ENCODE measurements around the gene TSPAN5. TPM values are rescaled to one million over a fixed set of nuclear protein-coding genes. Genes with fewer than 3 reads are reported as not detected.
"Not testable (repeated sequence)": the region's sequence is repeated elsewhere in the genome, so short reads cannot be mapped to it uniquely, and the experiment has no call there.

TSPAN5 gene
- polyA plus RNA-seq, 2 donors = 8.8 to 9.8 TPM

DNA sequence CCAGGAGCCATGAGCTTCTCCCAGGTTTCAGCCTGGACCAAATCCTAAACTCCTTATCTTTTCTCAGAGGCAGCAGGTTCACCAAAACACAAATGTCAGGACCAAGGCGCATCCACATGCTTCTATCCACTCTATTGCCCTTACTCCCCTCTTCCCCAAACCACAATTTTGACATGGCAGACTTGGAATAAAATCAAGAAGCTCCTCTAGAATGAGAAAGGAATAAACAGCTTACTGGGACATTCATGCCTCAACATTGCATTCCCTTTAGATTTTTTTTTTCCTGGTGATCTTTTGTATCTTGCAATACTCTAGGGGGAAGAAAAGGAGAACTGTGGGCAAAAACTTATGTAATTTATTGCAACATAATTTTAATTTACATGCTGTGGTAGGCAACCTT lies 119.1 kb downstream of the TSPAN5 start:
- H3K36me3 ChIP-seq (ENCODE audit: control insufficient read depth in 2 of 2, insufficient read depth in 2 of 2, low read length in 1 of 2) = no peaks in the 10 kb centered on the region
- H3K27me3 ChIP-seq (ENCODE audit: control insufficient read depth in 1 of 2, insufficient read depth in 2 of 2, low read length in 2 of 2) = no peaks in the 10 kb centered on the region
- no peak overlapping the region for H3K4me3 ChIP-seq (ENCODE audit: low read depth in 1 of 2, low read length in 2 of 2)
- H3K27ac ChIP-seq (ENCODE audit: low read depth in 2 of 2, low read length in 1 of 2) = no peak overlapping the region
- no peaks in the 10 kb centered on the region for H3K9me3 ChIP-seq (ENCODE audit: control insufficient read depth in 2 of 2, insufficient read depth in 1 of 2, low read depth in 1 of 2, low read length in 1 of 2)
- WGBS, 2 donors = 94 to 99% methylated on average over 1 of the region's 1 CpG
- H3K4me1 ChIP-seq (ENCODE audit: control insufficient read depth in 2 of 2, insufficient read depth in 2 of 2, low read length in 1 of 2) = peaks cover 0 to 2% of the 10 kb centered on the region in 2 donors

DNA sequence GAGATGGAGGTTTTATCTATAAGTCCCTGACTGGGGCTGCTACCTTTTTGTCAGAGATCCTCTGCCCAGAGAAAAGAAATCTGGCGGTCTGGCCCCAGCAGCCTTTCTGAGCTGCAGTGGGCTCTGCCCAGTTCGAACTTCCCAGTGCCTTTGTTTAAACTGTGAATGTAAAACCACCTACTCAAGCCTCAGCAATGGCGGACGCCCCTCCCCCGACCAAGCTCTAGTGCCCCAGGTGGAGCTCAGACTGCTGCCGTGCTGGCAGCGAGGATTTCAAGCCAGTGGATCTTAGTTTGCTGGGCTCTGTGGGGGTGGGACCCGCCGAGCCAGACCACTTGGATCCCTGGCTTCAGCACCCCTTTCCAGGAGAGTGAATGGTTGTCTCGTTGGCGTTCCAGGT lies 121.8 kb downstream of the TSPAN5 start:
- Histone ChIP-seq H3K4me1 (ENCODE audit: control insufficient read depth in 2 of 2, insufficient read depth in 2 of 2, low read length in 1 of 2) (peaks cover 0 to 2% of the 10 kb centered on the region in 2 donors), H3K36me3 (ENCODE audit: control insufficient read depth in 2 of 2, insufficient read depth in 2 of 2, low read length in 1 of 2) (no peaks in the 10 kb centered on the region), H3K27ac (ENCODE audit: low read depth in 2 of 2, low read length in 1 of 2) (no peak overlapping the region), H3K4me3 (ENCODE audit: low read depth in 1 of 2, low read length in 2 of 2) (no peak overlapping the region), H3K27me3 (ENCODE audit: control insufficient read depth in 1 of 2, insufficient read depth in 2 of 2, low read length in 2 of 2) (no peaks in the 10 kb centered on the region), H3K9me3 (ENCODE audit: control insufficient read depth in 2 of 2, insufficient read depth in 1 of 2, low read depth in 1 of 2, low read length in 1 of 2) (no peaks in the 10 kb centered on the region)
- 96% methylated on average over 11 of the region's 11 CpGs for WGBS, 2 donors

DNA sequence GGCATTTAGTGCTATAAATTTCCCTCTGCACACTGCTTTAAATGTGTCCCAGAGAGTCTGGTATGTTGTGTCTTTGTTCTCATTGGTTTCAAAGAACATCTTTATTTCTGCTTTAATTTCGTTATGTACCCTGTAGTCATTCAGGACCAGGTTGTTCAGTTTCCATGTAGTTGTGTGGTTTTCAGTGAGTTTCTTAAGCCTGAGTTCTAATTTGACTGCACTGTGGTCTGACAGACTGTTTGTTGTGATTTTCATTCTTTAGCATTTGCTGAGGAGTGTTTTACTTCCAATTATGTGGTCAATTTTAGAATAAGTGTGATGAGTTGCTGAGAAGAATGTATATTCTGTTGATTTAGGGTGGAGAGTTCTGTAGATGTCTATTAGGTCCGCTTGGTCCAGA lies 124.3 kb downstream of the TSPAN5 start:
- H3K4me1 ChIP-seq (ENCODE audit: control insufficient read depth in 2 of 2, insufficient read depth in 2 of 2, low read length in 1 of 2); H3K4me3 ChIP-seq (ENCODE audit: low read depth in 1 of 2, low read length in 2 of 2); H3K27me3 ChIP-seq (ENCODE audit: control insufficient read depth in 1 of 2, insufficient read depth in 2 of 2, low read length in 2 of 2); H3K27ac ChIP-seq (ENCODE audit: low read depth in 2 of 2, low read length in 1 of 2); H3K36me3 ChIP-seq (ENCODE audit: control insufficient read depth in 2 of 2, insufficient read depth in 2 of 2, low read length in 1 of 2); H3K9me3 ChIP-seq (ENCODE audit: control insufficient read depth in 2 of 2, insufficient read depth in 1 of 2, low read depth in 1 of 2, low read length in 1 of 2): not testable (repeated sequence)
- WGBS, 2 donors = 87 to 90% methylated on average over 2 of the region's 2 CpGs

DNA sequence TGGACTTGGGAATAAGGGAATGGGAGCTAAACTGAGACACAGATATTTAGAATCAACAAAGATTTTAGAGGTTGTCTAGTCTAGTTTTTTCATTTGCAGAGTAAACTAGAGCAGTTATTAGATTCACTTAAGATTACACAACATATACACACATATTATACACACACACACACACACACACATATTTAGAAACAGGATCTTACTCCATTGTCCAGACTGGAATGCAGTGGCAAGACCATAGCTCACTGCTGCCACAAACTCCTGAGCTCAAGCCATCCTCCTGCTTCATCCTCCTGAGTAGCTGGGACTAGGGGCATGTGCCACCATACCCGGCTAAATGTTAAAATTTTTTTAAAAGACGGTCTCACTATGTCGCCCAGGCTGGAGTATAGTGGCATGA lies 127.8 kb downstream of the TSPAN5 start:
- Histone ChIP-seq H3K4me3 (ENCODE audit: low read depth in 1 of 2, low read length in 2 of 2) (no peak overlapping the region), H3K4me1 (ENCODE audit: control insufficient read depth in 2 of 2, insufficient read depth in 2 of 2, low read length in 1 of 2) (no peaks in the 10 kb centered on the region), H3K27ac (ENCODE audit: low read depth in 2 of 2, low read length in 1 of 2) (no peak overlapping the region), H3K27me3 (ENCODE audit: control insufficient read depth in 1 of 2, insufficient read depth in 2 of 2, low read length in 2 of 2) (no peaks in the 10 kb centered on the region), H3K9me3 (ENCODE audit: control insufficient read depth in 2 of 2, insufficient read depth in 1 of 2, low read depth in 1 of 2, low read length in 1 of 2) (no peaks in the 10 kb centered on the region), H3K36me3 (ENCODE audit: control insufficient read depth in 2 of 2, insufficient read depth in 2 of 2, low read length in 1 of 2) (no peaks in the 10 kb centered on the region)
- 98 to 99% methylated on average over 3 of the region's 3 CpGs for WGBS, 2 donors

DNA sequence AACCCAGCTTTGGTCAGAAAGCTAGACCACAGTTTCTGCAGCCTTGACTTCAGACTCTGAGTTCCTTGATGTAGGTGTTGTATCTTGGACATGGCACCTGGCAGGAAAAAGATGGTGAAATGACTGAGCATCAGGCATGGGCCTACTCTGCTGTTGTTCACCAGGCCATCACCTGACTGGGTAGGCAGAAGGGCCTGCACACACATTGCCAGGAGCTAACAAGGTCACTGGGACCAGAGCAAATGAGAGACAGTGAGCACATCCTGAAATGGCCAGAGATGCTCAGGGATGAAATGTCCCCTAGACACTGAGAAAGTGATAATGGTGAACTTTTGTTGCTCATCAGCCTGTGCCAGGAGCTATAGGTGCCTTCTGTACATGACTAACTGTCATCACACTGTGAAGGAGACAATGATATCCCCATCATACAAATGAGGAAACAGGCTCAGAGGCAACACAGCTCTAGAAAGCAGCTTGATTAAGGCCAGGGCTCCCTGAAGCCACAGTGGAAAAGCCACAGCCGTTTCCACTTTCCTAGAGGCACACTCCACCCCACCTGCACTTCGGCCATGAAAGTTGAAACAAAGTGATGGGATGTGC lies 128.3 kb downstream of the TSPAN5 start:
- no peaks in the 10 kb centered on the region for H3K27me3 ChIP-seq (ENCODE audit: control insufficient read depth in 1 of 2, insufficient read depth in 2 of 2, low read length in 2 of 2)
- no peaks in the 10 kb centered on the region for H3K9me3 ChIP-seq (ENCODE audit: control insufficient read depth in 2 of 2, insufficient read depth in 1 of 2, low read depth in 1 of 2, low read length in 1 of 2)
- H3K36me3 ChIP-seq (ENCODE audit: control insufficient read depth in 2 of 2, insufficient read depth in 2 of 2, low read length in 1 of 2) = no peaks in the 10 kb centered on the region
- no peak overlapping the region for H3K27ac ChIP-seq (ENCODE audit: low read depth in 2 of 2, low read length in 1 of 2)
- H3K4me3 ChIP-seq (ENCODE audit: low read depth in 1 of 2, low read length in 2 of 2) = no peak overlapping the region
- H3K4me1 ChIP-seq (ENCODE audit: control insufficient read depth in 2 of 2, insufficient read depth in 2 of 2, low read length in 1 of 2) = no peaks in the 10 kb centered on the region
- 83 to 85% methylated on average over 2 of the region's 2 CpGs for WGBS, 2 donors

DNA sequence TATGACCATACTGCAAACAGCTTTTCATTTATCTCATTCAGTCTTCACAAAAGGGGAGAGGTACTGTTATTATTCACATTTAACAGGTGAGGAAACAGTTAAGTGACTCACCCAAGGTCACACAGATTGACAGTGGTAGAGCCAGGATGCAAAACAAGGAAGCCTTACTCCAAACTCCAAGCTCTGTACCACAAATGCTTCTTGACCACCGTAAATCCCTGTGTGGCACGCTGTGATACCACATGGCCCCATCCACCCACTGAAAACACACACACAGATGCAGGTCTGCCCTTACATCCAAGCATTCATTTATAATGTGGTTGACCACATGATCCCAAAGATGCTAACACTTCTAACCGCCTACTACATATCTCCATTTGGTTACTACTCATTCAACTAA lies 129.5 kb downstream of the TSPAN5 start:
- Histone ChIP-seq H3K36me3 (ENCODE audit: control insufficient read depth in 2 of 2, insufficient read depth in 2 of 2, low read length in 1 of 2) (no peaks in the 10 kb centered on the region), H3K9me3 (ENCODE audit: control insufficient read depth in 2 of 2, insufficient read depth in 1 of 2, low read depth in 1 of 2, low read length in 1 of 2) (no peaks in the 10 kb centered on the region), H3K27me3 (ENCODE audit: control insufficient read depth in 1 of 2, insufficient read depth in 2 of 2, low read length in 2 of 2) (no peaks in the 10 kb centered on the region), H3K27ac (ENCODE audit: low read depth in 2 of 2, low read length in 1 of 2) (no peak overlapping the region), H3K4me1 (ENCODE audit: control insufficient read depth in 2 of 2, insufficient read depth in 2 of 2, low read length in 1 of 2) (no peaks in the 10 kb centered on the region), H3K4me3 (ENCODE audit: low read depth in 1 of 2, low read length in 2 of 2) (no peak overlapping the region)
- WGBS, 2 donors = 90 to 93% methylated on average over 3 of the region's 3 CpGs

DNA sequence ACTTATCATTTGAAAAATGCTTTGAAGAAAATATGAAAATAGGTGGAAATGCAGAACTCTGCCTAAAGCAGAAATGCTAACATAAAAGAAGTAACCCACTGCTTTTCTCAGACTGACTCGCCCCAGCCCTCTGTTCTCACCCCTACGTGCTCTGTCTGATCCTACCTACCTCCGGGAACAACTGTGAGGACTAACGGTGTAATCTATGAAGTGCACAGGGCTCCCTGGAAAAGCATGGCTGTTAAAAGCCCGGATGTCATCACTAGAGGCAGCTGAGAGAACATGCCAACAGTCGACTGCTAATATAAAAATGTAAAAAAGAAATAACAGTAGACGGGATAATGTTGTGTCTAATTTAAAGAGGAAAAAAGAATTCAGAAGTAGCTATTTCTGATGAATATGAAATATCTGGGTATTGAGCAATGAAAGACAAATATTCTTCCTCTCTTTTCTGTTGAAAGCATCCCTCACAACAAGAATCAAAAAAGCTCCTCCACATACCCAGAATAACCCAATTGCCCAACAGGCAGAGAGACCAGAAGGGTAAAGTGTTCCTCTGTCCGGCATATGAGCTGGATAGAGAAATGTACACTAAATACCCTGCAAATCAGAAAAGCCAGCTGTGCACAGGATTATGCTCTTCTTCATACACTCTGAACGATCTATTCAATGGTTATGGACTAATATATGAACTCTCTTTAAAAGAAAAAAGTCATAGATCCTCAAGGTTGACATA lies 130.7 kb downstream of the TSPAN5 start:
- 83 to 84% methylated on average over 9 of the region's 9 CpGs for WGBS, 2 donors
- Histone ChIP-seq H3K27me3 (ENCODE audit: control insufficient read depth in 1 of 2, insufficient read depth in 2 of 2, low read length in 2 of 2) (no peaks in the 10 kb centered on the region), H3K4me1 (ENCODE audit: control insufficient read depth in 2 of 2, insufficient read depth in 2 of 2, low read length in 1 of 2) (no peaks in the 10 kb centered on the region), H3K27ac (ENCODE audit: low read depth in 2 of 2, low read length in 1 of 2) (no peak overlapping the region), H3K36me3 (ENCODE audit: control insufficient read depth in 2 of 2, insufficient read depth in 2 of 2, low read length in 1 of 2) (no peaks in the 10 kb centered on the region), H3K4me3 (ENCODE audit: low read depth in 1 of 2, low read length in 2 of 2) (no peak overlapping the region), H3K9me3 (ENCODE audit: control insufficient read depth in 2 of 2, insufficient read depth in 1 of 2, low read depth in 1 of 2, low read length in 1 of 2) (no peaks in the 10 kb centered on the region)

DNA sequence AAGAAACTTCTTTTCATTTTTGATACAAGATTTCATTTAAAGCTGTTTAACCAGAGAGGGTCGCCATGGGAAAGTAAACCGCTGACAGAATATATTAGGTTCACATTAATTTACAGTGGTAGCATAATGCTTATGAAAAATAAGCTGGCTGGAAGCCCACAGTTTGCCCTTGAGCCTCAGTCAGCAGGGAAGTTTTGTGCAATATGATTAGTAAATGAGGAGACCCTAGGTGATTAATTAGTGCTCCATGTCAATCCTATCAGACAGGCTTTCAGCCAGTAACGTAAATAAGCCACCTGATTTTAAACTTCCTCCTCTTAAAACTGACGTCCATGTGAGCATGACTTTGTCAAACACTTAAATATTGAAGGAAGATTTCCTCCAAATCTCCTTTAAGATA lies 134.2 kb downstream of the TSPAN5 start:
- Histone ChIP-seq H3K27me3 (ENCODE audit: control insufficient read depth in 1 of 2, insufficient read depth in 2 of 2, low read length in 2 of 2) (no peaks in the 10 kb centered on the region), H3K4me3 (ENCODE audit: low read depth in 1 of 2, low read length in 2 of 2) (no peak overlapping the region), H3K4me1 (ENCODE audit: control insufficient read depth in 2 of 2, insufficient read depth in 2 of 2, low read length in 1 of 2) (no peaks in the 10 kb centered on the region), H3K9me3 (ENCODE audit: control insufficient read depth in 2 of 2, insufficient read depth in 1 of 2, low read depth in 1 of 2, low read length in 1 of 2) (no peaks in the 10 kb centered on the region), H3K27ac (ENCODE audit: low read depth in 2 of 2, low read length in 1 of 2) (no peak overlapping the region), H3K36me3 (ENCODE audit: control insufficient read depth in 2 of 2, insufficient read depth in 2 of 2, low read length in 1 of 2) (no peaks in the 10 kb centered on the region)
- WGBS, 2 donors = 66 to 72% methylated on average over 4 of the region's 4 CpGs

DNA sequence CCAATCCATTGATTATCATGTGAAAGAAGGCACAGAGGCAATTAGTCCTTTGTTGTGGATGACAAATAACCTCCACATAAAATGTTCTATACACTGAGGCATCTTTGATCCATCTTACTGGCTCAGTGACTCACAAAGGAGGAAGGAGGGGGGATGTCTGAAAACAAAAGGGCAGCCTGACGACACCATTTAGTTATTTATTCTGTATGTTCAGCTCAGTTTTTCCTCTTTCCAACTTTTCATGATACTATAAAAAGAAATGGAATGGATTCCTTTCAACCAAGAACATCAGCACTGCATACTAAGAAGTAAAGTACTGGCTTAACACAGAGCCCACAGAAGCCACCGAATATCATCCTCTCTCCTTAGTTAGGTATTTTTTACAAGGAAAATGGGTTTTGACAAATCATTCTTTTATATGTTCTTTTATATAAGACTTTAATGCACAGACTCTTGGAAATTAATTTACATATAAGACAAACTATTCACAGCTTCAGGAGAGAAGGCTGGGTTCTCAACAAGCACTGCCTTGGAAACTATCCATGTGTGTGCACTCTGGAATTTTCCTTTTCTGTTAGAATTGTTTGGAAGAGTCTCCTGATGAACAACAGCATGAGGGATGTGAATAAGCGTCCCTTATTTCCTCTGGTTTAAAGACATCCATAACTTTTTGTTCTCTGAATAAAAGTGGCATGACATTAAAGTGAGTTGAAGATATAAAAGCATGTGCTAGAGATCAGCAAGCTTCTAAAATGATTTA lies 135.6 kb downstream of the TSPAN5 start:
- Histone ChIP-seq H3K4me1 (ENCODE audit: control insufficient read depth in 2 of 2, insufficient read depth in 2 of 2, low read length in 1 of 2) (no peaks in the 10 kb centered on the region), H3K27ac (ENCODE audit: low read depth in 2 of 2, low read length in 1 of 2) (no peak overlapping the region), H3K27me3 (ENCODE audit: control insufficient read depth in 1 of 2, insufficient read depth in 2 of 2, low read length in 2 of 2) (no peaks in the 10 kb centered on the region), H3K9me3 (ENCODE audit: control insufficient read depth in 2 of 2, insufficient read depth in 1 of 2, low read depth in 1 of 2, low read length in 1 of 2) (no peaks in the 10 kb centered on the region), H3K4me3 (ENCODE audit: low read depth in 1 of 2, low read length in 2 of 2) (no peak overlapping the region), H3K36me3 (ENCODE audit: control insufficient read depth in 2 of 2, insufficient read depth in 2 of 2, low read length in 1 of 2) (no peaks in the 10 kb centered on the region)
- WGBS, 2 donors = 37 to 59% methylated on average over 3 of the region's 3 CpGs
